ENCODE measurements around the gene ATAD3B.
A peak's percentile ranks its signal among the peaks of the same experiment; 100 is the strongest.

The ATAD3B gene, protein sequence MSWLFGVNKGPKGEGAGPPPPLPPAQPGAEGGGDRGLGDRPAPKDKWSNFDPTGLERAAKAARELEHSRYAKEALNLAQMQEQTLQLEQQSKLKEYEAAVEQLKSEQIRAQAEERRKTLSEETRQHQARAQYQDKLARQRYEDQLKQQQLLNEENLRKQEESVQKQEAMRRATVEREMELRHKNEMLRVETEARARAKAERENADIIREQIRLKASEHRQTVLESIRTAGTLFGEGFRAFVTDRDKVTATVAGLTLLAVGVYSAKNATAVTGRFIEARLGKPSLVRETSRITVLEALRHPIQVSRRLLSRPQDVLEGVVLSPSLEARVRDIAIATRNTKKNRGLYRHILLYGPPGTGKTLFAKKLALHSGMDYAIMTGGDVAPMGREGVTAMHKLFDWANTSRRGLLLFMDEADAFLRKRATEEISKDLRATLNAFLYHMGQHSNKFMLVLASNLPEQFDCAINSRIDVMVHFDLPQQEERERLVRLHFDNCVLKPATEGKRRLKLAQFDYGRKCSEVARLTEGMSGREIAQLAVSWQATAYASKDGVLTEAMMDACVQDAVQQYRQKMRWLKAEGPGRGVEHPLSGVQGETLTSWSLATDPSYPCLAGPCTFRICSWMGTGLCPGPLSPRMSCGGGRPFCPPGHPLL

DNA sequence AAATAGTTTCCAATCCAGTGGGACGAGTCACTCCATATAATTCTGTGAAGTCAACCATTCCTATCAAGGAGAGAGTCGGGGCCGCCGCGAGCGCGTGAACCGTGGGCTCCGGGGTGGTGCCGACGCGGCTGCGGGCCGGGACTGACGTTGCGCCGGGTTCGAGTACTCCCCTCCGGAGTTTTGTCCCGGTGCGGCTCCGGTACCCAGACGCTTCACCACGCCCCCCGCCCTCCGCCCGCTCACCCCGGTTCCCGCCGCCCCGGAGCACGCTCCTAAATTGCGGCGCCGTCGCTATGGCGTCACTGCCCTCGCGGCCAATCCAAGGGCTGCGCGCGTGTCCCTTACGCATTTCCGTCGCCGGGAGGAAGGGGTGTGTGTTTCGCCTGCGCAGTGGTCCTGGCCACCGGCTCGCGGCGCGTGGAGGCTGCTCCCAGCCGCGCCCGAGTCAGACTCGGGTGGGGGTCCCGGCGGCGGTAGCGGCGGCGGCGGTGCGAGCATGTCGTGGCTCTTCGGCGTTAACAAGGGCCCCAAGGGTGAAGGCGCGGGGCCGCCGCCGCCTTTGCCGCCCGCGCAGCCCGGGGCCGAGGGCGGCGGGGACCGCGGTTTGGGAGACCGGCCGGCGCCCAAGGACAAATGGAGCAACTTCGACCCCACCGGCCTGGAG, at the start of gene ATAD3B:
Gene ATAD3B, plus strand, starts transcription at position 377 of the 664 bp plus-strand sequence. Its CDS starts 120 bp downstream, at position 497.
- TF ChIP-seq, protein P1, sequence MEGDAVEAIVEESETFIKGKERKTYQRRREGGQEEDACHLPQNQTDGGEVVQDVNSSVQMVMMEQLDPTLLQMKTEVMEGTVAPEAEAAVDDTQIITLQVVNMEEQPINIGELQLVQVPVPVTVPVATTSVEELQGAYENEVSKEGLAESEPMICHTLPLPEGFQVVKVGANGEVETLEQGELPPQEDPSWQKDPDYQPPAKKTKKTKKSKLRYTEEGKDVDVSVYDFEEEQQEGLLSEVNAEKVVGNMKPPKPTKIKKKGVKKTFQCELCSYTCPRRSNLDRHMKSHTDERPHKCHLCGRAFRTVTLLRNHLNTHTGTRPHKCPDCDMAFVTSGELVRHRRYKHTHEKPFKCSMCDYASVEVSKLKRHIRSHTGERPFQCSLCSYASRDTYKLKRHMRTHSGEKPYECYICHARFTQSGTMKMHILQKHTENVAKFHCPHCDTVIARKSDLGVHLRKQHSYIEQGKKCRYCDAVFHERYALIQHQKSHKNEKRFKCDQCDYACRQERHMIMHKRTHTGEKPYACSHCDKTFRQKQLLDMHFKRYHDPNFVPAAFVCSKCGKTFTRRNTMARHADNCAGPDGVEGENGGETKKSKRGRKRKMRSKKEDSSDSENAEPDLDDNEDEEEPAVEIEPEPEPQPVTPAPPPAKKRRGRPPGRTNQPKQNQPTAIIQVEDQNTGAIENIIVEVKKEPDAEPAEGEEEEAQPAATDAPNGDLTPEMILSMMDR (IDR thresholded peaks at IDR 0.05; ENCODE audit: low read depth, low read length, missing control alignments): no peak
- peak; percentile 69 for DNase-seq (ENCODE audit: low read depth)
- H3K4me3 ChIP-seq (ENCODE audit: low read depth, low read length): peak within 1 kb of the TSS; percentile 85

DNA sequence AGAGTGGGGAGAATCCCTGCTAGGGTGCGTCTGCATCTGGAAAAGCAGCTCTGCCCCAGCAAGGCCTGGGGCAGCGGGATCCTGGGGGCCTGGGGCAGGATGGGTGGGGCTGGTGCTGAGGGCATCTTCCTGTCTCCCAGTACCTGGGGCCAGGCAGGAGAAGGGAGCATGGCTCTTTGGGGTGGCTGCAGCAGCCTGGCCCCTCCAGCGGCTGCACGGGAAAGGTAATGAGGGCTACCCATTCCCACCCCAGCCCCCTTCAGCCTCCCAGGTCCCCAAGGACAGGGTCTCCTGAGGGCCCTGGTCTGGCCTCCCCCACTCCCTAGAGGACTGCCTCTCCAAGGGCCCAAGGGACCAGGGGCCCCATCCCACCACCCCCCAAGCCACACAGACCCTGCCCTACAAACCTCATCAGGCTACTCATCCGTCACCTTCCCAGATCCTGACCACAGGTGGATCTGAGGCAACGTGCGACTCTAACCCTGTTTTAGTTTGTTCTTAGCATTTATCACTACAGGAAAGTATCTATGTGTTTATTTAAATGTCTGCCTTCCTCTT, 49.6 kb upstream of the ATAD3B start:
- TF ChIP-seq, protein P1 (IDR thresholded peaks at IDR 0.05; ENCODE audit: low read depth, low read length, missing control alignments): no peak
- no peak overlapping the region for H3K4me3 ChIP-seq (ENCODE audit: low read depth, low read length)
- DNase-seq (ENCODE audit: low read depth): no peak

DNA sequence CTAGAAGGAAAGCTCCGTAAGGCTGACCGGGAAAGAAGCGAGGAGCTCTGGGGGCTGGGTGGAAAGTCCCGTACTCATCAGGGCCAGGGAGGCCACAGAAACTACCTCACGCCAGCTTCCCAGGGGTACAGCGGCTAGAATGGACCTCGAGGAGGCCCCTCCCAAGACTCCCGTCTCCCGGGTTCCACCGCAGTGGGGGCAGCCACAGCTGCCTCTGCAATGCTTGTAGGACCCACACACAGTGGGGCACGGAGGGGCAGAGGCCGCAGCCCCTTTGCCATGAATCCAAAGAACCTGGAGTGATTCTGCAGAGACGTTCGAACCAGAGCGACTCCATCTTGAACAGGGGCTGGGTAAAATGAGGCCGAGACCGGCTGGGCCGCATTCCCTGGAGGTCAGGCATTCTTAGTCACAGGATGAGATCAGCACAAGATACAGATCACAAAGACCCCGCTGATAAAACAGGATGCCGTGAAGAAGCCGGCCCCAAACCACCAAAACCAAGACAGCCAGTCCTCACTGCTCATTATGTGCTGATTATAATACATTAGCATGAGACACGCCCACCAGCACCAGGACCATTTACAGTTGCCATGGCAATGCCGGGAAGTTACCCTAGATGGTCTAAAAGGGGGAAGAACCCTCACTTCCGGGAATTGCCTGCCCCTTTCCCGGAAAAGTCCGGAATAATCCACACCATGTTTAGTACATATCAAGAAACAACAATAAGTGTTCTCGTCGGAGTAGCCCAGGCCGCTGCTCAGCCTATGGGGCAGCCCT, 48.9 kb upstream of the ATAD3B start:
- no peak for DNase-seq (ENCODE audit: low read depth)
- no peak overlapping the region for H3K4me3 ChIP-seq (ENCODE audit: low read depth, low read length)
- TF ChIP-seq, protein P1 (IDR thresholded peaks at IDR 0.05; ENCODE audit: low read depth, low read length, missing control alignments): no peak

DNA sequence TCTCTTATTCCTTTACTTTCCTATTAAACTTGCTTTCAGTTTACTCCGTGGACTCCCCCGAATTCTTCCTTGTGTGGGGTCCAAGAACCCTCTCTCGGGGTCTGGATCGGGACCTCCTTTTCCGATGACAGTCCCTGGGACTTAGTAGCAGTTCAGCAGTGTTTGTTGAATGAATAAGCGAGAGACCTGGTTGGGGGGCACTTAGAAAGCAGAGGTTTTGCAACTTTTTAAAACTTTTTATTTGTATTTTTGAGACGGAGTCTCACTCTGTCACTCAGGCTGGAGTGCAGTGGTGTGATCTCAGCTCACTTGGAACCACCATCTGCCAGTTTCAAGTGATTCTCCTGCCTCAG, 48.3 kb upstream of the ATAD3B start:
- DNase-seq (ENCODE audit: low read depth): no peak
- TF ChIP-seq, protein P1 (IDR thresholded peaks at IDR 0.05; ENCODE audit: low read depth, low read length, missing control alignments): no peak
- H3K4me3 ChIP-seq (ENCODE audit: low read depth, low read length): no peak overlapping the region

DNA sequence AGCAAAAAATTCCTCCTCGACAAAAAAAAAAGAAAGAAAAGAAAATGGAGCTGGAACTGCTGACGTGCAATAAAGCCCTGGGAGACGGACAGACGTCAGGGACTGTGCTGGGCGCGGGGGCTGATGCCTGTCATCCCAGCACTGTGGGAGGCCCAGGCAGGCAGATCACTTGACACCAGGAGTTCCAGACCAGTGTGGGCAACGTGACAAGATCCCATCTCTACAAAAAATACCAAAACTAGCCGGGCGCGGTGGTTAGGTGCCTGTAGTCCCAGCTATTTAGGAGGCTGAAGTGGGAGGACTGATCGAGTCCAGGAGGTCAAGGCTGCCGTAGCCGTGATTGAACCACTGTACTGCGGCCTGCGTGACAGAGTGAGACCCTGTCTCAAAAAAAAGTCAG, 46.9 kb upstream of the ATAD3B start:
- TF ChIP-seq, protein P1 (IDR thresholded peaks at IDR 0.05; ENCODE audit: low read depth, low read length, missing control alignments): no peak
- no peak overlapping the region for H3K4me3 ChIP-seq (ENCODE audit: low read depth, low read length)
- no peak for DNase-seq (ENCODE audit: low read depth)

DNA sequence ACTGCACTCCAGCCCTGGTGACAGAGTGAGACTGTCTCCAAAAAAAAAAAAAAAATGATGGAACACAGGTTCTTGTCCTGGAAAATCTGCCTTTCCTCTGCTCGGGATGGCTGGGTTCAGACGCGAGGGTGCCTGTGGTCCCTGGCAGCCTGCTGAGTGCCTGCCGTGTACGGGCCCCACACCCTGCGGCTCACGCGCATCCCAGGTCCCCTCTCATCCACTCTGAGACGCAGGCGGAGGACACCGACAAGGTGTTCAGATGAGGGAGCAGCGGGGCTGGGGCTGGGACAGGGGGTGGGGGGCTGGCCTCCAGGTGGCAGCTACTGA, 46.2 kb upstream of the ATAD3B start:
- no peak overlapping the region for H3K4me3 ChIP-seq (ENCODE audit: low read depth, low read length)
- DNase-seq (ENCODE audit: low read depth): no peak
- TF ChIP-seq, protein P1 (IDR thresholded peaks at IDR 0.05; ENCODE audit: low read depth, low read length, missing control alignments): no peak
